Thyroid gland (tissue), 4 donors: ENCODE results near the gene TELO2. TPM values are rescaled to one million over a fixed set of nuclear protein-coding genes. Genes with fewer than 3 reads are reported as not detected.

Experiments used
- DNase-seq, 2 donors: peaks; one replicate each; pipeline ENCODE4 v3.0.0-alpha.2; 2019
- H3K27ac ChIP-seq, 3 donors: fragments of 200-600 bp; sonication (generic); 1 replicate in 2 of 3; 2 replicates in 1 of 3; pipeline ENCODE4 v1.5.1; 2016 to 2019; ENCODE audit warnings: mild to moderate bottlenecking in 1 of 3, moderate library complexity in 1 of 3
- H3K27me3 ChIP-seq: fragments of 200-600 bp; sonication (generic); one replicate; pipeline ENCODE4 v1.5.1; 2019
- H3K36me3 ChIP-seq, 2 donors: fragments of 200-600 bp; sonication (generic); one replicate each; pipeline ENCODE4 v1.5.1; 2016 to 2019
- H3K4me1 ChIP-seq, 2 donors: fragments of 200-600 bp; sonication (generic); one replicate each; pipeline ENCODE4 v1.5.1; 2017 to 2019
- H3K4me3 ChIP-seq, 3 donors: fragments of 200-600 bp; sonication (generic); replicated peaks in 1 of 3; 1 replicate in 2 of 3; 2 replicates in 1 of 3; pipeline ENCODE4 v1.5.1; 2016; ENCODE audit warnings: mild to moderate bottlenecking in 1 of 3
- H3K9me3 ChIP-seq: fragments of 200-600 bp; sonication (generic); one replicate; pipeline ENCODE4 v1.5.1; 2017
- CTCF ChIP-seq, 6 experiments: fragments of 200-600 bp in 3 of 6; fragments of 450-650 bp in 3 of 6; sonication (generic) in 3 of 6; IDR thresholded peaks; one replicate each; pipeline ENCODE4 v1.5.1; 2016 to 2019; ENCODE audit warnings: antibody characterized with exemption in 6 of 6, mild to moderate bottlenecking in 2 of 6, inconsistent platforms in 1 of 6, moderate library complexity in 1 of 6
- POLR2A ChIP-seq, 2 donors: fragments of 450-650 bp; IDR thresholded peaks; one replicate each; pipeline ENCODE4 v1.6.1; 2017; ENCODE audit warnings: antibody characterized with exemption in 2 of 2, mild to moderate bottlenecking in 2 of 2, moderate library complexity in 1 of 2
- WGBS, 2 donors: methylation state at CpG; one replicate each; pipeline ENCODE4 v1.1.5; 2017; 5-methylcytosine and 5-hydroxymethylcytosine counted together
- intact Hi-C: fragments of 100-400 bp; cut with DNase I; formaldehyde crosslinking; loops from one replicate; pipeline ENCODE4 v1.15.1; 2023
- total RNA-seq, 4 donors: library from RNA; depleted of rRNA; stranded (reverse); fragments of >200 nt; gene quantifications; one replicate each; pipeline ENCODE4 v1.2.3, GENCODE V29; 2016

TELO2 gene
- total RNA-seq, 4 donors from 2014 or later, result 12.5 to 19.4 (median 12.8) TPM

DNA sequence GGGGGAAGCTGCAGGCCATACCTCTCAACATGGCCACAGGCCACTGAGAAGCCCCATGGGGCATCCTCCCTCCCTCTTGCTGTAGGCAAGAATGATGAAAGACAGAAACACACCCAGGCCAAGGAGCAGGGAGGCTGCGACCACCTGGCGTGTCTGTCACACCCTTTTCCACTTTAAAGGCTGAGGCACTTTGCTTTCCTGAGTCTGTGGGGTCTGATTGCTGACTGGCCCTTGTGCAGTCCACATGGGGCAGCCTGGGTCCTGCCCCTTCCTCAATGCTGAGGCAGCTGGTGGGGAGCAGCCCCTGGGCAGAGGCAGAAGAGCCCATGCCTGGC, 49.0 kb downstream of the TELO2 start:
- H3K36me3 ChIP-seq, result peaks cover 34% of the 10 kb centered on the region in 2 donors
- H3K27ac ChIP-seq, result peak overlapping the region in 2 of 3 donors; percentile 48 to 56
- H3K4me1 ChIP-seq, result peaks cover 3 to 47% of the 10 kb centered on the region in 2 donors
- TF ChIP-seq CTCF (IDR thresholded peaks at IDR 0.05) (no peak), POLR2A (IDR thresholded peaks at IDR 0.05) (no peak)
- no peak for DNase-seq
- H3K27me3 ChIP-seq, result no peaks in the 10 kb centered on the region
- H3K4me3 ChIP-seq, result no peak overlapping the region
- no peaks in the 10 kb centered on the region for H3K9me3 ChIP-seq
- 69 to 83% methylated on average over 1 to 2 of the region's 2 CpGs for WGBS, 2 donors
- intact Hi-C loops, result no loop called here

GRCh38 chr16:1542533-1542932, 49.4 kb downstream of the TELO2 start:
- H3K4me1 ChIP-seq, result peaks cover 5 to 49% of the 10 kb centered on the region in 2 donors
- H3K36me3 ChIP-seq, result peaks cover 30 to 31% of the 10 kb centered on the region in 2 donors
- H3K9me3 ChIP-seq, result no peaks in the 10 kb centered on the region
- no peak for TF ChIP-seq CTCF (IDR thresholded peaks at IDR 0.05)
- TF ChIP-seq POLR2A (IDR thresholded peaks at IDR 0.05), result no peak
- no peak overlapping the region for H3K4me3 ChIP-seq
- no peak for DNase-seq
- intact Hi-C loops, result no loop called here
- 90 to 91% methylated on average over 8 to 14 of the region's 18 CpGs for WGBS, 2 donors
- H3K27me3 ChIP-seq, result no peaks in the 10 kb centered on the region
- peak overlapping the region; percentile 38 to 56 (median 48) for H3K27ac ChIP-seq

DNA sequence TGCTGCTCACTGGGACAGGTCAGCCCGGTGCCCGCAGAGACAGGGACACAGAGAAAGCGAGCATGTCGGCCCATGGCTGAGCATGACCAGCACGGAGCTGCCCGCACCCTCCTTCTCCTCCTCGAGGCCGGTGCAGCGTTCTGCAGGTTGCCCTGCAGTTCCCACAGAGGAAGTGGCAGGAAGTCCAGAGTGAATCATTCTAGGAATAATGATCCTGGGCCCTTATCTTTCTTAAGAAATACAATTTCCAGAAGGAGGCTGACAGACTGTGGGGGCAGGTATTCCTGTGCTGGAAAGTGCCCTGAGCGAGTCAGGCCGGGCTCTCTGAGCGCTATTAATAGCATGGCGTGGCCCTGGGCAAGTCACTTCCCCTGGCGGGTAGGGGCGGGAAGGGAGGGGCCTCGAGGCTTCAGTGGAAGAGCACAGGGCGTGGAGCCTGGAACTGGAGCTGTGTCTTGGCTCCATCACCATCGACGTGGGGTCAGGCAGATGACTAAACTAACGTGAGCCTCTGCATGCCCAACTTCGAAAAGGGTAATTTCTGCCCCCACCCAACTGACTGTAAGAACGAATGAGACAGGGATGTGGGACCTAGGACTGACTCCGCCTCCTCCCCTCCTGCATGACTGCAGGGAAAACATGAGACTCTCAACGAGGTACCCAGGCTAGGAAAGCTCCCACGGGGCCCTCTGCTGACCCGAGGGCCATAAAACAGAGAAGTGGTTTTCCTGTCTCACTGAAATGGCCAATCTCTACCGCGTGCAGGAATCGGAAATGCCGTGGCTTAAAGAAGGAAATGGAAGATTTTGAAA, 50.1 kb downstream of the TELO2 start:
- Histone ChIP-seq H3K4me1 (peaks cover 9 to 52% of the 10 kb centered on the region in 2 donors), H3K4me3 (no peak overlapping the region), H3K36me3 (peaks cover 28 to 29% of the 10 kb centered on the region in 2 donors), H3K27ac (peak overlapping the region; percentile 48 to 56 (median 51)), H3K9me3 (no peaks in the 10 kb centered on the region), H3K27me3 (no peaks in the 10 kb centered on the region)
- intact Hi-C loops, result no loop called here
- 56 to 61% methylated on average over 24 to 30 of the region's 30 CpGs for WGBS, 2 donors
- TF ChIP-seq POLR2A (IDR thresholded peaks at IDR 0.05) (no peak), CTCF (IDR thresholded peaks at IDR 0.05) (no peak)
- DNase-seq, result peak; percentile 43 to 51

DNA sequence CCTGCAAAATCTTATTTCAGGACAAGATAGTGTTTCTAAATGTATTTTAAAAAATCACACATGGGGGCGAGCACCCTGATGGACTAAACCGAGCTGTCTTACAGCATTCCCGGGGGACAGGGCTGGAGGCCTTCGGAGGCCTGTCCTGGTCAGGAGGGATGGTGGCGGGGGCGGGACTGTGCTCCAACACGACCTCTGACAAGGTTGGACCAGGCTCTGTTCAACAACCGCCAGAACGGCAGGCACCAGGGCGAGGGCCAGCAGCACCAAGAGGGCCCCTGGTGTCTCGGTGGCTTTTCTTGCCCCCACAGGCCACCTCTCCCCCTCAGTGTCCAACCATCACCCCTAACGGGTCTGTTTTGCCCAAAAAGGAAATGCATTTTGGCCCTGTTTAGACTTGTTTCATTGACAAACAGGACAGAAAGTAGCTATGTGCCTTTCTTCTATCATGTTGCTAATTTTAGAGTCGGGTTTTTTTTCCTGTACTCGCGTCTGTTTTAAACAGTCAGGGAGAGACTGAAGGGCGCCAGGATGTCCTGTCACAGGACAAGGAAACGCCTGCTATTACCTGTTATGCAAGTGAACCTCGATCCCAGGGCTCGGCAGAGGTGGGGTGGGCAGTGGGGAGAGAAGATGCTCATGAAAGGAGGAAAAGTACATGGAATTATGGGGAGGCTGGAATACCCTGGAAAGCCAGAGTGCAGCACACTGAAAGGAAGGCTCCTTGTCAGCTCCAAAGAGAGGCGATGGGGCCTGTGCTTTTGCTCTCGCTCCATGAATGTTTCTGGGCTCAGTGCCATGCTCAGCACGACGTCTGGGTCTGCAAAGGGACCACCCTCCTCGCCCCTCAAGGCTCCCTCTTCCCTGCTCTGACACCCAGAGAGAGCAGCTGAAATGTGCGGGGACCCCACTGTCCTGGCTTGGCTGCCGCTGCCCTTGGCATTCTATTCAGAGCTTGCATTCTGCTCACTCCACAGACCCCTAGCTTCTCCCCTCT, 52.2 kb downstream of the TELO2 start:
- no peaks in the 10 kb centered on the region for H3K9me3 ChIP-seq
- H3K4me1 ChIP-seq, result peaks cover 12 to 70% of the 10 kb centered on the region in 2 donors
- H3K4me3 ChIP-seq, result no peak overlapping the region
- DNase-seq, result no peak
- no peaks in the 10 kb centered on the region for H3K27me3 ChIP-seq
- WGBS, 2 donors, result 60 to 63% methylated on average over 26 of the region's 26 CpGs
- no peak for TF ChIP-seq POLR2A (IDR thresholded peaks at IDR 0.05)
- no peak for TF ChIP-seq CTCF (IDR thresholded peaks at IDR 0.05)
- intact Hi-C loops, result no loop called here
- H3K36me3 ChIP-seq, result peaks cover 22 to 35% of the 10 kb centered on the region in 2 donors
- H3K27ac ChIP-seq, result peak overlapping the region; percentile 56 to 73 (median 65)
